SK-N-SH treated with all-trans-retinoic acid at 6 μM for 48 hours (cell line): ENCODE measurements around the gene RCOR2.
"Not testable (repeated sequence)": the region's sequence is repeated elsewhere in the genome, so short reads cannot be mapped to it uniquely, and the experiment has no call there.

Experiments
- ATAC-seq: fragments of 200-7000 bp; cut with Tn5 transposase; 3 replicates; pipeline ENCODE4 v1.9.1; 2020; ENCODE audit warnings: mild to moderate bottlenecking, moderate library complexity
- ARNTL ChIP-seq: fragments of 450-650 bp; formaldehyde crosslinking; IDR thresholded peaks from 2 replicates; pipeline ENCODE4 v1.5.0; 2020; ENCODE audit warnings: low read depth, mild to moderate bottlenecking, moderate library complexity, borderline replicate concordance
- BACH2 ChIP-seq: fragments of 250-450 bp; sonication (Bioruptor Pico); IDR thresholded peaks from 2 replicates; pipeline ENCODE4 v1.9.0; 2021; ENCODE audit warnings: mild to moderate bottlenecking, borderline replicate concordance
- CSDC2 ChIP-seq: fragments of 250-450 bp; sonication (Bioruptor Pico); IDR thresholded peaks from 2 replicates; pipeline ENCODE4 v1.5.0; 2020; ENCODE audit warnings: mild to moderate bottlenecking, moderate library complexity
- GLIS3 ChIP-seq: fragments of 250-450 bp; sonication (Bioruptor Pico); IDR thresholded peaks from 2 replicates; pipeline ENCODE4 v1.5.0; 2020; ENCODE audit warnings: mild to moderate bottlenecking, moderate library complexity
- OSR1 ChIP-seq: fragments of 250-450 bp; sonication (Bioruptor Pico); IDR thresholded peaks from 2 replicates; pipeline ENCODE4 v1.8.0; 2022; ENCODE audit warnings: moderate library complexity, mild to moderate bottlenecking, inconsistent platforms
- PPARA ChIP-seq: fragments of 250-450 bp; sonication (Bioruptor Pico); IDR thresholded peaks from 2 replicates; pipeline ENCODE4 v1.5.0; 2020; ENCODE audit warnings: mild to moderate bottlenecking, borderline replicate concordance
- TOX ChIP-seq: fragments of 250-450 bp; sonication (Bioruptor Pico); IDR thresholded peaks from 2 replicates; pipeline ENCODE4 v1.8.0; 2021; ENCODE audit warnings: mild to moderate bottlenecking, moderate library complexity, borderline replicate concordance
- ZC3H10 ChIP-seq: fragments of 250-450 bp; sonication (Bioruptor Pico); IDR thresholded peaks from 2 replicates; pipeline ENCODE4 v1.5.1; 2021; ENCODE audit warnings: mild to moderate bottlenecking, moderate library complexity
- ZFP3 ChIP-seq: fragments of 250-450 bp; sonication (Bioruptor Pico); IDR thresholded peaks from 2 replicates; pipeline ENCODE4 v1.5.0; 2020; ENCODE audit warnings: mild to moderate bottlenecking, moderate library complexity
- ZNF565 ChIP-seq: fragments of 450-650 bp; formaldehyde crosslinking; conservative IDR thresholded peaks from 2 replicates; pipeline ENCODE4 v1.5.0; 2020; ENCODE audit warnings: low read depth, mild to moderate bottlenecking, moderate library complexity
- ZNF70 ChIP-seq: fragments of 450-650 bp; formaldehyde crosslinking; IDR thresholded peaks from 2 replicates; pipeline ENCODE4 v1.5.0; 2020; ENCODE audit warnings: mild to moderate bottlenecking, moderate library complexity
- ZNF8 ChIP-seq: fragments of 450-650 bp; formaldehyde crosslinking; IDR thresholded peaks from 2 replicates; pipeline ENCODE4 v1.5.0; 2020; ENCODE audit warnings: mild to moderate bottlenecking, moderate library complexity
- TF ChIP-seq, protein P1 (sequence below): fragments of 250-450 bp; sonication (Bioruptor Pico); IDR thresholded peaks from 2 replicates; pipeline ENCODE4 v1.8.0; 2021; ENCODE audit warnings: low read depth, mild to moderate bottlenecking, moderate library complexity, borderline replicate concordance
- TF ChIP-seq, protein P2 (sequence below): fragments of 250-450 bp; sonication (Bioruptor Pico); IDR thresholded peaks from 2 replicates; pipeline ENCODE4 v1.8.0; 2020; ENCODE audit warnings: mild to moderate bottlenecking, moderate library complexity, borderline replicate concordance
- TF ChIP-seq, protein P3 (sequence below): fragments of 250-450 bp; sonication (Bioruptor Pico); IDR thresholded peaks from 2 replicates; pipeline ENCODE4 v1.5.1; 2020; ENCODE audit warnings: low read depth, mild to moderate bottlenecking, moderate library complexity
- TF ChIP-seq, protein P4 (sequence below): fragments of 250-450 bp; sonication (Bioruptor Pico); IDR thresholded peaks from 2 replicates; pipeline ENCODE4 v1.5.1; 2021; ENCODE audit warnings: mild to moderate bottlenecking, moderate library complexity

RCOR2 gene

DNA sequence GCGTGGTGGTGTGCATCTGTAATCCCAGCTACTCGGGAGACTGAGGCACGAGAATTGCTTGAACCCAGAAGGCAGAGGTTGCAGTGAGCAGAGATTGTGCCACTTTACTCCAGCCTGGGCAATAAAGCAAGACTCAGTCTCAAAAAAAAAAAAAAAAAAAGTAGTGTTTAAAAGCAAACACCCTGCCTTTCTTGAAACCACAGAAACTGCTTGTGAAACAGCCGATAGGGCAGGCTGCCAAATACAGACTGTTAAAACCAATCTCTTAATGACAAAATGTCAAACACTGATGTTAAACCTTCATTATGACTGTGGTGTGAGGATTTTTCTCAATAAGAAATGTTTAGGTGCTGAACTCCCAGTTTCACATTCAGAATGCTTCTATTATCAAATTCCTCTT is 50.8 kb downstream of the RCOR2 start:
- TF ChIP-seq, protein P1, sequence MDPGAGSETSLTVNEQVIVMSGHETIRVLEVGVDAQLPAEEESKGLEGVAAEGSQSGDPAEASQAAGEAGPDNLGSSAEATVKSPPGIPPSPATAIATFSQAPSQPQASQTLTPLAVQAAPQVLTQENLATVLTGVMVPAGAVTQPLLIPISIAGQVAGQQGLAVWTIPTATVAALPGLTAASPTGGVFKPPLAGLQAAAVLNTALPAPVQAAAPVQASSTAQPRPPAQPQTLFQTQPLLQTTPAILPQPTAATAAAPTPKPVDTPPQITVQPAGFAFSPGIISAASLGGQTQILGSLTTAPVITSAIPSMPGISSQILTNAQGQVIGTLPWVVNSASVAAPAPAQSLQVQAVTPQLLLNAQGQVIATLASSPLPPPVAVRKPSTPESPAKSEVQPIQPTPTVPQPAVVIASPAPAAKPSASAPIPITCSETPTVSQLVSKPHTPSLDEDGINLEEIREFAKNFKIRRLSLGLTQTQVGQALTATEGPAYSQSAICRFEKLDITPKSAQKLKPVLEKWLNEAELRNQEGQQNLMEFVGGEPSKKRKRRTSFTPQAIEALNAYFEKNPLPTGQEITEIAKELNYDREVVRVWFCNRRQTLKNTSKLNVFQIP (CRISPR knock-in tag), result no peak
- no peak for TF ChIP-seq ZNF70 (CRISPR knock-in tag)
- no peak for ATAC-seq

DNA sequence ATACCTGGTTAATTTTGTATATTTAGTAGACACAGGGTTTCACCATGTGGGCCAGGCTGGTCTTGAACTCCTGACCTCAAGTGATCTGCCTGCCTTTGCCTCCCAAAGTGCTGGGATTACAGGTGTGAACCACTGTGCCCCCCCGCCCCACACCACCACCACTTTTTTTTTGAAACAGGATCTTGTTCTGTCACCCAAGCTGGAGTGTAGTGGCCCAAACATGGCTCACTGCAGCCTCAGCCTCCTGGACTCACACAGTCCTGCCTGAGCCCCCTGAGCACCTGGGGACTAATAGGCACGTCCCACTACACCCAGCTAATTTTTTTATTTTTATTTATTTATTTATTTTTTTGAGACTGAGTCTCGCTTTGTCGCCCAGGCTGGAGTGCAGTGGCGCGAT is 53.3 kb downstream of the RCOR2 start:
- not testable (repeated sequence) for ATAC-seq

DNA sequence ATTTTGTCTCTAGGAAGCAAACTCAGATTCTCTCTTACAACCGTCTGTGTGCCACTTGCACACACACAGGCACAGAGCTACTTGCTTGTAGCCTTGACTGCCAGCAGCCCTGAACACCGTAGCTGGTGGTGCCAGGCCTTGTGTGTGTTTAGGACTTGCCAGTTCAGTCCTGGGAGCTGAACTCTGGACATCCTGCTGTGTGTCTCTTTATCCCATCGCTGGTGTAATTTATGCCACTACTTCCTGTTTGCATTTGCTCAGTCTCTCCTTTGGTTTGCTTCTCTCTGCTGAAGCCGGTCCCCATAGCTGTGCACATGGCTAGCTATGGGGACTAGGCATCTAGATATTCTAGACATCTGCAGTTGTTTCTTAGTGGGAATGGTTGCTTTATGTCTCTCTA is 54.0 kb downstream of the RCOR2 start:
- TF ChIP-seq CSDC2 (no peak), GLIS3 (CRISPR knock-in tag) (no peak), TOX (CRISPR knock-in tag) (no peak), PPARA (CRISPR knock-in tag) (no peak), ARNTL (CRISPR knock-in tag) (no peak), ZC3H10 (CRISPR knock-in tag) (no peak), ZNF8 (CRISPR knock-in tag) (no peak), BACH2 (CRISPR knock-in tag) (no peak), OSR1 (CRISPR knock-in tag) (no peak), ZNF565 (CRISPR knock-in tag) (no peak), ZFP3 (CRISPR knock-in tag) (no peak)
- TF ChIP-seq, protein P1 (CRISPR knock-in tag), result no peak
- TF ChIP-seq, protein P2, sequence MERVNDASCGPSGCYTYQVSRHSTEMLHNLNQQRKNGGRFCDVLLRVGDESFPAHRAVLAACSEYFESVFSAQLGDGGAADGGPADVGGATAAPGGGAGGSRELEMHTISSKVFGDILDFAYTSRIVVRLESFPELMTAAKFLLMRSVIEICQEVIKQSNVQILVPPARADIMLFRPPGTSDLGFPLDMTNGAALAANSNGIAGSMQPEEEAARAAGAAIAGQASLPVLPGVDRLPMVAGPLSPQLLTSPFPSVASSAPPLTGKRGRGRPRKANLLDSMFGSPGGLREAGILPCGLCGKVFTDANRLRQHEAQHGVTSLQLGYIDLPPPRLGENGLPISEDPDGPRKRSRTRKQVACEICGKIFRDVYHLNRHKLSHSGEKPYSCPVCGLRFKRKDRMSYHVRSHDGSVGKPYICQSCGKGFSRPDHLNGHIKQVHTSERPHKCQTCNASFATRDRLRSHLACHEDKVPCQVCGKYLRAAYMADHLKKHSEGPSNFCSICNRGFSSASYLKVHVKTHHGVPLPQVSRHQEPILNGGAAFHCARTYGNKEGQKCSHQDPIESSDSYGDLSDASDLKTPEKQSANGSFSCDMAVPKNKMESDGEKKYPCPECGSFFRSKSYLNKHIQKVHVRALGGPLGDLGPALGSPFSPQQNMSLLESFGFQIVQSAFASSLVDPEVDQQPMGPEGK, result no peak
- TF ChIP-seq, protein P3, sequence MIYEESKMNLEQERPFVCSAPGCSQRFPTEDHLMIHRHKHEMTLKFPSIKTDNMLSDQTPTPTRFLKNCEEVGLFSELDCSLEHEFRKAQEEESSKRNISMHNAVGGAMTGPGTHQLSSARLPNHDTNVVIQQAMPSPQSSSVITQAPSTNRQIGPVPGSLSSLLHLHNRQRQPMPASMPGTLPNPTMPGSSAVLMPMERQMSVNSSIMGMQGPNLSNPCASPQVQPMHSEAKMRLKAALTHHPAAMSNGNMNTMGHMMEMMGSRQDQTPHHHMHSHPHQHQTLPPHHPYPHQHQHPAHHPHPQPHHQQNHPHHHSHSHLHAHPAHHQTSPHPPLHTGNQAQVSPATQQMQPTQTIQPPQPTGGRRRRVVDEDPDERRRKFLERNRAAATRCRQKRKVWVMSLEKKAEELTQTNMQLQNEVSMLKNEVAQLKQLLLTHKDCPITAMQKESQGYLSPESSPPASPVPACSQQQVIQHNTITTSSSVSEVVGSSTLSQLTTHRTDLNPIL (CRISPR knock-in tag), result no peak
- TF ChIP-seq, protein P4, sequence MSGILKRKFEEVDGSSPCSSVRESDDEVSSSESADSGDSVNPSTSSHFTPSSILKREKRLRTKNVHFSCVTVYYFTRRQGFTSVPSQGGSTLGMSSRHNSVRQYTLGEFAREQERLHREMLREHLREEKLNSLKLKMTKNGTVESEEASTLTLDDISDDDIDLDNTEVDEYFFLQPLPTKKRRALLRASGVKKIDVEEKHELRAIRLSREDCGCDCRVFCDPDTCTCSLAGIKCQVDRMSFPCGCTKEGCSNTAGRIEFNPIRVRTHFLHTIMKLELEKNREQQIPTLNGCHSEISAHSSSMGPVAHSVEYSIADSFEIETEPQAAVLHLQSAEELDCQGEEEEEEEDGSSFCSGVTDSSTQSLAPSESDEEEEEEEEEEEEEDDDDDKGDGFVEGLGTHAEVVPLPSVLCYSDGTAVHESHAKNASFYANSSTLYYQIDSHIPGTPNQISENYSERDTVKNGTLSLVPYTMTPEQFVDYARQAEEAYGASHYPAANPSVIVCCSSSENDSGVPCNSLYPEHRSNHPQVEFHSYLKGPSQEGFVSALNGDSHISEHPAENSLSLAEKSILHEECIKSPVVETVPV (CRISPR knock-in tag), result no peak
- no peak for ATAC-seq
